Ascending aorta (tissue), 2 donors: ENCODE results near the gene PTCD2. TPM values are rescaled to one million over a fixed set of nuclear protein-coding genes. Genes with fewer than 3 reads are reported as not detected.

ENCODE experiments used
- DNase-seq, 2 donors: peaks; one replicate each; pipeline ENCODE4 v3.0.0-alpha.2; 2019; ENCODE audit warnings: low spot score in 2 of 2
- H3K27ac ChIP-seq, 2 donors: fragments of 200-600 bp; sonication (generic); one replicate each; pipeline ENCODE4 v1.5.1; 2016 to 2017; ENCODE audit warnings: mild to moderate bottlenecking in 1 of 2
- H3K27me3 ChIP-seq: fragments of 200-600 bp; sonication (generic); one replicate; pipeline ENCODE4 v1.5.1; 2017
- H3K36me3 ChIP-seq, 2 donors: fragments of 200-600 bp; sonication (generic); one replicate each; pipeline ENCODE4 v1.5.1; 2016
- H3K4me1 ChIP-seq, 2 donors: fragments of 200-600 bp; sonication (generic); one replicate each; pipeline ENCODE4 v1.5.1; 2016 to 2017; ENCODE audit warnings: mild to moderate bottlenecking in 1 of 2
- H3K4me3 ChIP-seq, 2 donors: fragments of 200-600 bp; sonication (generic); one replicate each; pipeline ENCODE4 v1.5.1; 2016 to 2017; ENCODE audit warnings: mild to moderate bottlenecking in 1 of 2
- H3K9me3 ChIP-seq, 2 donors: fragments of 200-600 bp; sonication (generic); one replicate each; pipeline ENCODE4 v1.5.1; 2016
- intact Hi-C: fragments of 100-400 bp; cut with DNase I; formaldehyde crosslinking; loops from one replicate; pipeline ENCODE4 v1.15.1; 2023
- total RNA-seq: library from RNA; depleted of rRNA; stranded (reverse); fragments of >200 nt; gene quantifications from one replicate; pipeline ENCODE4 v1.1.0, GENCODE V29; 2016
- TF ChIP-seq, protein P1 (sequence below), 3 experiments: fragments of 200-600 bp in 2 of 3; fragments of 450-650 bp in 1 of 3; sonication (generic) in 2 of 3; IDR thresholded peaks; one replicate each; pipeline ENCODE4 v1.5.1; 2016 to 2019; ENCODE audit warnings: antibody characterized with exemption in 3 of 3, mild to moderate bottlenecking in 1 of 3, moderate library complexity in 1 of 3

The PTCD2 gene
- 0.85 TPM for total RNA-seq

DNA sequence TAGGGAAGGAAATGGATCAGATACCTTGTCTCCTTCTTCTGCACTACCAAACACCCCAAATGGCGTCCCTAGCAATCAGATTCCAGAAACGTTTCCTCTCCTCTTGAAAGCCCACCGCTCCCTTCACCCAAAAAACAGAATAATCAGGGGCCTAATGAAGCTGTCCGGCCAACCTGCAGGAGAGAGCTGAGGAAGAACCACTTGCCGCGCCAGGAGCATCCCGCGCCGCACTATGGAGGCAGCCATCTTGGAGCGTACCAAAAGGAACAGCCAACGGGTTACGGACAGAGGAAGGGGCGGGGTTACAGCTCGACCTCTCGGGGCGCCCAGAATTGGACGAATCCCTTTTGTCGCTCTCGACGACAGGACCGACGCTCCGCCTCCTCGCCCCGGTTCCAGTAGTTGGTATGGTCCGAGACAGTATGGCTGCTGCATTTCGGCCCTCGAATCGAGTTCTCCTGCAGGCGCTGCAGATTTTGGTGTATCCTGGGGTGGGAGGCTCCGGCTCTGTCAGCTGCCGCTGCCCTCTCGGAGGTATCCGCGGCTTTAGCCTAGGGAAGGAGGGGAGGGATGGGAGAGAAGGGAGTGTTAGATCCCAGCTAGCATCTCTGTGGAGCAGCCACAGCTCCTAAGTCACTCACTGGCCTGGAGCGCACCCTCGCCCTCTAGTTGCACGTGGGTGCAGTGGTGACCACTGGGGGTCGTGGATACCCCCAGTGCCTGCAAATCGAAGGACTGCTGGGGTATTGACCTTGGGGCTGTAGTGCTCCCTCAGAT lies at the start of gene PTCD2, which contains the start of gene MRPS27:
Gene PTCD2 (plus strand): TSS at position 398 of the 777 bp plus-strand sequence. CDS start 10 bp downstream, at position 408.
Gene MRPS27 (minus strand): TSS at position 265 of the 777 bp plus-strand sequence. CDS start 19 bp downstream, at position 246.
- intact Hi-C loops: no loop called here
- peaks cover 0 to 15% of the 10 kb centered on the region in 2 donors for H3K4me1 ChIP-seq

GRCh38 chr5:72271702-72272101 lies 48.5 kb upstream of the PTCD2 start:
- intact Hi-C loops: no loop called here
- peaks cover 5 to 9% of the 10 kb centered on the region in 2 donors for H3K4me1 ChIP-seq
- H3K27ac ChIP-seq: no peak overlapping the region
- no peaks in the 10 kb centered on the region for H3K9me3 ChIP-seq
- TF ChIP-seq, protein P1, sequence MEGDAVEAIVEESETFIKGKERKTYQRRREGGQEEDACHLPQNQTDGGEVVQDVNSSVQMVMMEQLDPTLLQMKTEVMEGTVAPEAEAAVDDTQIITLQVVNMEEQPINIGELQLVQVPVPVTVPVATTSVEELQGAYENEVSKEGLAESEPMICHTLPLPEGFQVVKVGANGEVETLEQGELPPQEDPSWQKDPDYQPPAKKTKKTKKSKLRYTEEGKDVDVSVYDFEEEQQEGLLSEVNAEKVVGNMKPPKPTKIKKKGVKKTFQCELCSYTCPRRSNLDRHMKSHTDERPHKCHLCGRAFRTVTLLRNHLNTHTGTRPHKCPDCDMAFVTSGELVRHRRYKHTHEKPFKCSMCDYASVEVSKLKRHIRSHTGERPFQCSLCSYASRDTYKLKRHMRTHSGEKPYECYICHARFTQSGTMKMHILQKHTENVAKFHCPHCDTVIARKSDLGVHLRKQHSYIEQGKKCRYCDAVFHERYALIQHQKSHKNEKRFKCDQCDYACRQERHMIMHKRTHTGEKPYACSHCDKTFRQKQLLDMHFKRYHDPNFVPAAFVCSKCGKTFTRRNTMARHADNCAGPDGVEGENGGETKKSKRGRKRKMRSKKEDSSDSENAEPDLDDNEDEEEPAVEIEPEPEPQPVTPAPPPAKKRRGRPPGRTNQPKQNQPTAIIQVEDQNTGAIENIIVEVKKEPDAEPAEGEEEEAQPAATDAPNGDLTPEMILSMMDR (IDR thresholded peaks at IDR 0.05): no peak
- H3K4me3 ChIP-seq: no peak overlapping the region
- no peaks in the 10 kb centered on the region for H3K27me3 ChIP-seq
- DNase-seq: no peak
- no peaks in the 10 kb centered on the region for H3K36me3 ChIP-seq

More for the DNA sequence above, at the start of gene PTCD2, which contains the start of gene MRPS27:
- H3K27me3 ChIP-seq: no peaks in the 10 kb centered on the region
- DNase-seq: peak; percentile 87 to 97
- TF ChIP-seq, protein P1 (IDR thresholded peaks at IDR 0.05): peak in 2 of 3 experiments; percentile 11 to 19
- peaks cover 13 to 21% of the 10 kb centered on the region in 2 donors for H3K36me3 ChIP-seq
- H3K9me3 ChIP-seq: no peaks in the 10 kb centered on the region
- H3K27ac ChIP-seq: peak within 1 kb of the TSS; percentile 72 to 76
- peak within 1 kb of the TSS; percentile 84 to 86 for H3K4me3 ChIP-seq

GRCh38 chr5:72272398-72272797 lies 47.8 kb upstream of the PTCD2 start:
- Histone ChIP-seq H3K9me3 (no peaks in the 10 kb centered on the region), H3K27ac (no peak overlapping the region), H3K4me3 (no peak overlapping the region), H3K4me1 (peaks cover 5 to 9% of the 10 kb centered on the region in 2 donors), H3K36me3 (no peaks in the 10 kb centered on the region), H3K27me3 (no peaks in the 10 kb centered on the region)
- TF ChIP-seq, protein P1 (IDR thresholded peaks at IDR 0.05): no peak
- intact Hi-C loops: no loop called here
- DNase-seq: no peak

DNA sequence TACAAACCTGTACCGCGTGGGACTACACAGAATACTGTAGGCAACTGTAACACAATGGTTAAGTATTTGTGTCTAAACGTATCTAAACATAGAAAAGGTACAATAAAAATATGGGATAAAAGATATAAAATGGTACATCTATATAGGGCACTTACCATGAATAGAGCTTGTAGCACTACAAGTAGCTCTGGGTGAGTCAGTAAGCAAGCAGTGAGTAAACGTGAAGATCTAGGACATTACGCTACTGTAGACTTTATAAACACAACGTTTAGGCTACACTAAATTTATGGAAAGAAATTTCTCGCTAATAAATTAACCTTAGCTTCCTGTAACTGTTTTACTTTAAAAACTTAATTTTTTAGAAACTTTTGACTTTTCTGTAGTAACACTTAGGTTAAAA lies 46.6 kb upstream of the PTCD2 start:
- H3K36me3 ChIP-seq: no peaks in the 10 kb centered on the region
- no peak overlapping the region for H3K4me3 ChIP-seq
- TF ChIP-seq, protein P1 (IDR thresholded peaks at IDR 0.05): no peak
- no peak overlapping the region for H3K27ac ChIP-seq
- no peaks in the 10 kb centered on the region for H3K9me3 ChIP-seq
- no peak for DNase-seq
- H3K4me1 ChIP-seq: no peaks in the 10 kb centered on the region
- intact Hi-C loops: no loop called here
- H3K27me3 ChIP-seq: no peaks in the 10 kb centered on the region

- no peak overlapping the region for H3K27ac ChIP-seq
- TF ChIP-seq, protein P1 (IDR thresholded peaks at IDR 0.05): no peak
- H3K36me3 ChIP-seq: no peaks in the 10 kb centered on the region
- peaks cover 0 to 9% of the 10 kb centered on the region in 2 donors for H3K4me1 ChIP-seq
- no peak overlapping the region for H3K4me3 ChIP-seq
- no peaks in the 10 kb centered on the region for H3K9me3 ChIP-seq
- intact Hi-C loops: no loop called here
- H3K27me3 ChIP-seq: no peaks in the 10 kb centered on the region
- no peak for DNase-seq
Measured at GRCh38 chr5:72276219-72276752, 43.9 kb upstream of the PTCD2 start.
